Glutamatergic neuron (in vitro differentiated cells): ENCODE results near the gene BMP2. TPM values are rescaled to one million over a fixed set of nuclear protein-coding genes. Genes with fewer than 3 reads are reported as not detected.

ENCODE experiments used
- DNase-seq: peaks from one replicate; pipeline ENCODE4 v3.0.0; 2022
- H3K27ac Mint-ChIP-seq: one replicate; pipeline ENCODE4 v1.8.0; 2020; ENCODE audit warnings: mild to moderate bottlenecking, mixed read lengths, inconsistent platforms; ENCODE audit not compliant: unreplicated experiment
- H3K27me3 Mint-ChIP-seq: one replicate; pipeline ENCODE4 v1.8.0; 2020; ENCODE audit warnings: mild to moderate bottlenecking, moderate library complexity, mixed read lengths, inconsistent platforms; ENCODE audit not compliant: unreplicated experiment
- H3K36me3 Mint-ChIP-seq: one replicate; pipeline ENCODE4 v1.8.0; 2020; ENCODE audit warnings: mild to moderate bottlenecking, mixed read lengths, inconsistent platforms; ENCODE audit not compliant: unreplicated experiment
- H3K4me1 Mint-ChIP-seq: one replicate; pipeline ENCODE4 v1.8.0; 2020; ENCODE audit warnings: mild to moderate bottlenecking, low read depth, mixed read lengths, inconsistent platforms; ENCODE audit not compliant: unreplicated experiment
- H3K4me3 Mint-ChIP-seq: one replicate; pipeline ENCODE4 v1.8.0; 2020; ENCODE audit warnings: mild to moderate bottlenecking, mixed read lengths, inconsistent platforms; ENCODE audit not compliant: unreplicated experiment
- H3K9me3 Mint-ChIP-seq: one replicate; pipeline ENCODE4 v1.8.0; 2020; ENCODE audit warnings: mild to moderate bottlenecking, moderate library complexity, mixed read lengths, inconsistent platforms; ENCODE audit not compliant: unreplicated experiment
- total RNA-seq: library from RNA; stranded (reverse); fragmentation: NEBNext Ultra II Directional; extraction: Animal tissue kit (Norgen Biotek cat#: 25700); gene quantifications from one replicate; pipeline ENCODE4 v1.2.1, GENCODE V29; 2021; ENCODE audit not compliant: unreplicated experiment
- TF ChIP-seq, protein P1 (sequence below): fragments of 200-600 bp; sonication (generic); IDR thresholded peaks from one replicate; pipeline ENCODE4 v1.5.0; 2021; ENCODE audit not compliant: partially characterized antibody, unreplicated experiment

BMP2 gene
- total RNA-seq, 1 donor from 2014 or later = 0.66 TPM

GRCh38 chr20:6767126-6767535, 355 bp upstream of the BMP2 start:
- peaks cover 11% of the 10 kb centered on the region for H3K27me3 Mint-ChIP-seq
- H3K9me3 Mint-ChIP-seq = peaks cover 10% of the 10 kb centered on the region
- TF ChIP-seq, protein P1, sequence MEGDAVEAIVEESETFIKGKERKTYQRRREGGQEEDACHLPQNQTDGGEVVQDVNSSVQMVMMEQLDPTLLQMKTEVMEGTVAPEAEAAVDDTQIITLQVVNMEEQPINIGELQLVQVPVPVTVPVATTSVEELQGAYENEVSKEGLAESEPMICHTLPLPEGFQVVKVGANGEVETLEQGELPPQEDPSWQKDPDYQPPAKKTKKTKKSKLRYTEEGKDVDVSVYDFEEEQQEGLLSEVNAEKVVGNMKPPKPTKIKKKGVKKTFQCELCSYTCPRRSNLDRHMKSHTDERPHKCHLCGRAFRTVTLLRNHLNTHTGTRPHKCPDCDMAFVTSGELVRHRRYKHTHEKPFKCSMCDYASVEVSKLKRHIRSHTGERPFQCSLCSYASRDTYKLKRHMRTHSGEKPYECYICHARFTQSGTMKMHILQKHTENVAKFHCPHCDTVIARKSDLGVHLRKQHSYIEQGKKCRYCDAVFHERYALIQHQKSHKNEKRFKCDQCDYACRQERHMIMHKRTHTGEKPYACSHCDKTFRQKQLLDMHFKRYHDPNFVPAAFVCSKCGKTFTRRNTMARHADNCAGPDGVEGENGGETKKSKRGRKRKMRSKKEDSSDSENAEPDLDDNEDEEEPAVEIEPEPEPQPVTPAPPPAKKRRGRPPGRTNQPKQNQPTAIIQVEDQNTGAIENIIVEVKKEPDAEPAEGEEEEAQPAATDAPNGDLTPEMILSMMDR = no peak
- H3K27ac Mint-ChIP-seq = peak overlapping the region; percentile 38
- no peaks in the 10 kb centered on the region for H3K36me3 Mint-ChIP-seq
- H3K4me3 Mint-ChIP-seq = peak overlapping the region; percentile 85
- peaks cover 2% of the 10 kb centered on the region for H3K4me1 Mint-ChIP-seq
- no peak for DNase-seq

- H3K4me3 Mint-ChIP-seq = peak overlapping the region; percentile 67
- DNase-seq = peak; percentile 36
- H3K27me3 Mint-ChIP-seq = peaks cover 11% of the 10 kb centered on the region
- H3K4me1 Mint-ChIP-seq = peaks cover 2% of the 10 kb centered on the region
- H3K36me3 Mint-ChIP-seq = no peaks in the 10 kb centered on the region
- TF ChIP-seq, protein P1 = no peak
- no peak overlapping the region for H3K27ac Mint-ChIP-seq
- H3K9me3 Mint-ChIP-seq = peaks cover 10% of the 10 kb centered on the region
Observed at GRCh38 chr20:6768228-6769140, 998 bp downstream of the BMP2 start.

DNA sequence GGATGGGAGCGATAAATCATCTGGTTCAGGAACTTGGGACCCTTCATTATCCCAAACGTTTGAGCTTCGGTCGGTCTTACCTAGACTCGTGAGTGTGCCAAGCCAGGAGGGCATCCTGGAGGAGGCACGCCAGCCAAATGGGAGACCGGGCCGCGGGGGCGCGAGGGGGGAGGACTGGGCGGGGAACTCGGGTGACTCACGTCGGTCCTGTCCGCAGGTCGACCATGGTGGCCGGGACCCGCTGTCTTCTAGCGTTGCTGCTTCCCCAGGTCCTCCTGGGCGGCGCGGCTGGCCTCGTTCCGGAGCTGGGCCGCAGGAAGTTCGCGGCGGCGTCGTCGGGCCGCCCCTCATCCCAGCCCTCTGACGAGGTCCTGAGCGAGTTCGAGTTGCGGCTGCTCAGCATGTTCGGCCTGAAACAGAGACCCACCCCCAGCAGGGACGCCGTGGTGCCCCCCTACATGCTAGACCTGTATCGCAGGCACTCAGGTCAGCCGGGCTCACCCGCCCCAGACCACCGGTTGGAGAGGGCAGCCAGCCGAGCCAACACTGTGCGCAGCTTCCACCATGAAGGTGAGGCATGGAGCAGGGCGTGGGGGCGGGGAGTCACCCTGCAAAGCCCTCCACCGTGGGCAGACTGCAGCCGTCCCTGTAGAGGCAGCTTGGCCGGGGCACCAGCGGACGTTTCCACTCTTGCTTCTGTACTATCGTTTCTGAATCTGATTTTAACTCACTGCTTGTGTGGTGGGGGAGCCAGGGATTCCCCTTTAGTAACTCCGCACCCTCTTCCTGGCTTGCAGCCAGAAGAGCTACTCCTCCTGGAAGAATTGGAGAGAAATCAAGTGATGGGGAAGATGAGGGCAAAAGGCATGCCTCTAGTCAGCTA, 2.7 kb downstream of the BMP2 start:
- TF ChIP-seq, protein P1 = no peak
- Mint-ChIP-seq H3K36me3 (no peaks in the 10 kb centered on the region), H3K27me3 (peaks cover 10% of the 10 kb centered on the region), H3K4me3 (peak overlapping the region; percentile 76), H3K27ac (no peak overlapping the region), H3K9me3 (peaks cover 4% of the 10 kb centered on the region), H3K4me1 (peaks cover 2% of the 10 kb centered on the region)
- DNase-seq = peak; percentile 36

DNA sequence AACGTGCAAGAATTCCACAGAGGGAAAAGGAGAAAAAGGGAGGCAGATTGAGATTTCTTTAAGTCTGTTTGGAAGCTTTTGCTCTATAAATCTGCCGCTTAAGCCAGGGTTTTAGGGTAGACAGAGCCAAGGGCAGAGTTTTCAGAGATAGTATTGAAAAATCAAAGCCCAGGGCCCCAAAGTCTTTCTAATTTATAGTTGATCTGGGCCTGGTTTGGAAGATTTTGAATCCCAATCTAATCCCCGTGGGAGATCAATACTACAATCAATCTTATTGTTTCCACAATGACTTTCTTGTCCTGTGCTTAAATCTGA, 3.3 kb downstream of the BMP2 start:
- H3K9me3 Mint-ChIP-seq = peaks cover 4% of the 10 kb centered on the region
- peaks cover 2% of the 10 kb centered on the region for H3K4me1 Mint-ChIP-seq
- no peak for DNase-seq
- no peaks in the 10 kb centered on the region for H3K36me3 Mint-ChIP-seq
- peak overlapping the region; percentile 70 for H3K4me3 Mint-ChIP-seq
- TF ChIP-seq, protein P1 = no peak
- H3K27ac Mint-ChIP-seq = no peak overlapping the region
- peaks cover 8% of the 10 kb centered on the region for H3K27me3 Mint-ChIP-seq
